ENCODE measurements around the gene CACNA2D3. TPM values are rescaled to one million over a fixed set of nuclear protein-coding genes. Genes with fewer than 3 reads are reported as not detected.

CACNA2D3 gene
- polyA plus RNA-seq, 2 of the 4 experiments (the other 2 are of a cell fraction): 0.04 to 0.05 TPM

DNA sequence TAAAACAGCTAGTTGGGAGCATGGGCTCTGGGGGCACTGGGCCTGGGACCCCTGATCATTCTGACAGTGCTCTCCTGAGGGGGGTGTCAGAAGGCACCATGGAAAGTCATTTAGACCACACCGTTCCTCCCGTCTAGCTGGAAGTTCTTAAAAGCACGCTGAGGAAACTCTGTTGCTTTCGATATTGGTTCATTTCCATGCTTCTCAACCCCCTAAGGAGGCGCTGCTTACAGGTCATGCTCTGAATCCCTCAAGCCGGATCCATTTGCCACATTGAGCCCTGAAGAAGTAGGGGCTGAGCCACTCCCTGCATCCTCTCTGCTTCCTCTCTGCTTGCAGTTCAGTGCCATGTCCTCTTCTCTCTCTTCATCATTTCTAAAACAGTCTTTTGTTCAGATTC, 187.2 kb downstream of the CACNA2D3 start:
- ChIA-PET CTCF (no interaction called here), POLR2A (no interaction called here)
- WGBS (ENCODE audit: missing lambda C conversion rate): 17% methylated on average over 6 of the region's 6 CpGs
- ATAC-seq (no peak), DNase-seq (ENCODE audit: low read depth in 1 of 2, low spot score in 1 of 2) (no peak), FAIRE-seq (no peak)
- no peak overlapping the region for H3K4me2 ChIP-seq
- H3K27ac ChIP-seq: no peak overlapping the region
- H3K4me3 ChIP-seq: no peak overlapping the region
- TF ChIP-seq CTCF (IDR thresholded peaks at IDR 0.05) (no peak), GATA3 (IDR thresholded peaks at IDR 0.05; ENCODE audit: borderline replicate concordance) (no peak), EP300 (IDR thresholded peaks at IDR 0.05) (no peak), REST (IDR thresholded peaks at IDR 0.05) (no peak)
- H3K4me1 ChIP-seq: no peaks in the 10 kb centered on the region
- no peaks in the 10 kb centered on the region for H3K9me3 ChIP-seq

- Histone ChIP-seq H3K4me3 (no peak overlapping the region), H3K4me2 (no peak overlapping the region), H3K9me3 (no peaks in the 10 kb centered on the region), H3K27ac (no peak overlapping the region), H3K4me1 (no peaks in the 10 kb centered on the region)
- ATAC-seq (no peak), DNase-seq (ENCODE audit: low read depth in 1 of 2, low spot score in 1 of 2) (no peak), FAIRE-seq (no peak)
- TF ChIP-seq, protein P1, sequence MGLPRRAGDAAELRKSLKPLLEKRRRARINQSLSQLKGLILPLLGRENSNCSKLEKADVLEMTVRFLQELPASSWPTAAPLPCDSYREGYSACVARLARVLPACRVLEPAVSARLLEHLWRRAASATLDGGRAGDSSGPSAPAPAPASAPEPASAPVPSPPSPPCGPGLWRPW (IDR thresholded peaks at IDR 0.05): no peak
- POLR2A ChIA-PET: no interaction called here
- CTCF ChIA-PET: no interaction called here
- WGBS (ENCODE audit: missing lambda C conversion rate): 51% methylated on average over 5 of the region's 6 CpGs
Measured at GRCh38 chr3:54311211-54311747, 188.9 kb downstream of the CACNA2D3 start.

DNA sequence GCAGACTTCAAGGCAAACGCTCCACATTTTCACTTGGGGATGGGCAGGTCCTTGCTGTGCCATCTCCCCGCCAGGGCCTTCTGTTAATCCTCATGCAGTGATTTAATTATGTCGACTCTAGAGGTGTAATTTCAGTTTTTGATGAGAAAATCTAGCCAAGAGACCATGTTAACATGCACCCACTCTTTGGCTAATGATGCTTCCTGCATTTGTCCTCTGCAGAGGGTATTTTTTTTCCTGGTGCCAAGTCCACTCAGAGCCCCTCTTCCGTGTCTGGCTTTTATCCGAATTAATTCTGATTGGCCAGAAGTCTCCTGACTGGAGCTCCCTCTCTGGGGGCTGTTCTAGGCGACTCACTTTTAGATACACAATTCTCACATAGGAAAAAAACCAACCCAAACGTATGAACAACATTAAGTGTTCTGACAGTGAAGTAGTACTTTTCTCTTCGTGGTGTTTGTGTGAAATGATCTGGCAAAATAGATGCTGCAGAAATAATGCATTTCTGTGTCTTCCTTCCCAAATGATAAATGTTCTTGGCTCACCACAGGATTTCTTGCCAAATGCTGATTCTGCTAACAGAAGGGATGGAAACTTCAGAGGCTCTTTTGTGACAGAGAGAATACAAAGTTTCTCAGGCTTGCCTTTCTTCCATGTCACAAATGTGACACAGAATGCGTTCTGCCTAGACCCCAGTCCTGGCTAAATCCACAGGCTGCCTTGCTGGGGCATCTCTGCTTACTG, 190.0 kb downstream of the CACNA2D3 start:
- FAIRE-seq (no peak), ATAC-seq (no peak), DNase-seq (ENCODE audit: low read depth in 1 of 2, low spot score in 1 of 2) (no peak)
- no peak overlapping the region for H3K27ac ChIP-seq
- no peaks in the 10 kb centered on the region for H3K4me1 ChIP-seq
- H3K4me2 ChIP-seq: no peak overlapping the region
- WGBS (ENCODE audit: missing lambda C conversion rate): 15% methylated on average over 9 of the region's 9 CpGs
- no peak overlapping the region for H3K4me3 ChIP-seq
- CTCF ChIA-PET: no interaction called here
- POLR2A ChIA-PET: no interaction called here
- TF ChIP-seq MAZ (IDR thresholded peaks at IDR 0.05; ENCODE audit: borderline replicate concordance, low read depth, low read length) (no peak), BHLHE40 (IDR thresholded peaks at IDR 0.05; ENCODE audit: low read depth, low read length) (no peak), REST (IDR thresholded peaks at IDR 0.05) (no peak), KDM1A (IDR thresholded peaks at IDR 0.05; ENCODE audit: low read depth) (no peak), HOXB5 (CRISPR knock-in tag; IDR thresholded peaks at IDR 0.05) (no peak), SREBF2 (IDR thresholded peaks at IDR 0.05) (no peak), FOXS1 (CRISPR knock-in tag; IDR thresholded peaks at IDR 0.05) (no peak), CEBPB (IDR thresholded peaks at IDR 0.05) (no peak), HDAC2 (IDR thresholded peaks at IDR 0.05) (no peak), KDM5A (IDR thresholded peaks at IDR 0.05) (no peak), RAD21 (conservative IDR thresholded peaks at IDR 0.05 in 1 of 2, IDR thresholded peaks at IDR 0.05 in 1 of 2) (no peak), RCOR1 (IDR thresholded peaks at IDR 0.05; ENCODE audit: low read depth, low read length) (no peak), CBX2 (IDR thresholded peaks at IDR 0.05; ENCODE audit: borderline replicate concordance, low read depth) (no peak), CBX8 (IDR thresholded peaks at IDR 0.05) (no peak), MAX (IDR thresholded peaks at IDR 0.05) (no peak), HOXA7 (CRISPR knock-in tag; IDR thresholded peaks at IDR 0.05) (no peak)
- TF ChIP-seq, protein P2, sequence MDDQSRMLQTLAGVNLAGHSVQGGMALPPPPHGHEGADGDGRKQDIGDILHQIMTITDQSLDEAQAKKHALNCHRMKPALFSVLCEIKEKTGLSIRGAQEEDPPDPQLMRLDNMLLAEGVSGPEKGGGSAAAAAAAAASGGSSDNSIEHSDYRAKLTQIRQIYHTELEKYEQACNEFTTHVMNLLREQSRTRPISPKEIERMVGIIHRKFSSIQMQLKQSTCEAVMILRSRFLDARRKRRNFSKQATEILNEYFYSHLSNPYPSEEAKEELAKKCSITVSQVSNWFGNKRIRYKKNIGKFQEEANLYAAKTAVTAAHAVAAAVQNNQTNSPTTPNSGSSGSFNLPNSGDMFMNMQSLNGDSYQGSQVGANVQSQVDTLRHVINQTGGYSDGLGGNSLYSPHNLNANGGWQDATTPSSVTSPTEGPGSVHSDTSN (IDR thresholded peaks at IDR 0.05): no peak
- TF ChIP-seq, protein P1 (IDR thresholded peaks at IDR 0.05): no peak
- H3K9me3 ChIP-seq: no peaks in the 10 kb centered on the region

All from A549 (cell line).